NT2/D1 (cell line): ENCODE results near the gene DSCAM.

Experiments
- SUZ12 ChIP-seq: IDR thresholded peaks from 2 replicates; pipeline ENCODE4 v1.6.1; 2011; ENCODE audit not compliant: insufficient read length, insufficient read depth; ENCODE audit errors: extremely low read depth
- YY1 ChIP-seq: IDR thresholded peaks from 2 replicates; pipeline ENCODE4 v1.6.1; 2011; ENCODE audit not compliant: insufficient read length, insufficient read depth
- ZNF274 ChIP-seq: IDR thresholded peaks from 2 replicates; pipeline ENCODE4 v1.6.1; 2011; ENCODE audit warnings: mild to moderate bottlenecking, low read depth, low read length

DNA sequence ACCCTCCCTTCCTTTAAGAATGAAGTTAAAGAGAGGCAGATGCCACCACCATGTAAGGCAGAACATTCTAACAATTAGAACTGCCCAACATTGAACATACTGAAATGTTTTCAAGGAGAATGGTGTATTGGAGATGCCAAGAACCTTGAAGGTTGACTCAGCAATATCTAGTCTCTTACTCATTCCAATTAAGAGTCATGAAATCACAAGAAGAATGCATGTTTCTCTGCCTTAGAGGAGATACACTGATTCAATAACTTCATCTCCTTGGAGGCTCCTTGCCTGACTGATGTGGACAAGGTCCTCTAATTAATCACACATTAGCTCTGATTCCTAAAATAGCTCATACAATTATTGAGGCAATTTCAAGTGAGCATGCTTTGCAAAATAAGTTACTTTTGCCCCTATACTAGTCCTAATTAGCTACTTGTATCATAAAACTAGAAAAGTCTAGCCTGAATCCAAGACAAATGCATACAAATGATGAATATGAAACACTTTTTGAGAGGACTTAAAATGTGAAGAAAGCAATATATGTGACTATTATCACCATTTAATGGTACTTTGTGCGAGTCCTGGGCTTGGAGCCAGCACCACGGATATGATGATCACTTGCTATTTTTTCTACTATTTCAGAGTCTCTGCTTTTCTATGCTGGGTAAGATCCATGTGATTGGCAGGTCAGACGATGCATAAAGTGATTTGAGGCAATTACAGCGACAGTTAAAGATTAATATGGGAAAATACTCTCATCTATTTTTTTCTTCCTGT, 114.5 kb downstream of the DSCAM start:
- TF ChIP-seq ZNF274 (no peak), SUZ12 (no peak), YY1 (no peak)
